AG04449 (cell line): ENCODE results near the gene MUSTN1.

Experiments
- CTCF ChIA-PET: fragments of 350-600 bp; formaldehyde crosslinking; extraction: SDS; loops from one replicate; lab custom pipeline; 2021; ENCODE audit warnings: antibody characterized with exemption; lab: Yijun Ruan, JAX
- POLR2A ChIA-PET: fragments of 400-600, 350-600 bp; formaldehyde crosslinking; extraction: SDS; loops from one replicate; lab custom pipeline; 2020; ENCODE audit warnings: antibody characterized with exemption, inconsistent platforms; lab: Yijun Ruan, JAX
- DNase-seq: peaks from one replicate; pipeline ENCODE4 v3.0.0-alpha.2; 2010; ENCODE audit warnings: low read depth, low spot score
- H3K4me3 ChIP-seq: 2 replicates; pipeline ENCODE4 v1.5.1; 2011; ENCODE audit warnings: low read depth, mild to moderate bottlenecking, control low read depth, low read length
- TF ChIP-seq, protein P1 (sequence below): IDR thresholded peaks from one replicate; pipeline ENCODE4 v1.5.1; 2011; ENCODE audit warnings: mild to moderate bottlenecking, moderate library complexity, low read length, control low read depth, inconsistent platforms; ENCODE audit not compliant: insufficient read depth; ENCODE audit errors: missing control alignments

The MUSTN1 gene

DNA sequence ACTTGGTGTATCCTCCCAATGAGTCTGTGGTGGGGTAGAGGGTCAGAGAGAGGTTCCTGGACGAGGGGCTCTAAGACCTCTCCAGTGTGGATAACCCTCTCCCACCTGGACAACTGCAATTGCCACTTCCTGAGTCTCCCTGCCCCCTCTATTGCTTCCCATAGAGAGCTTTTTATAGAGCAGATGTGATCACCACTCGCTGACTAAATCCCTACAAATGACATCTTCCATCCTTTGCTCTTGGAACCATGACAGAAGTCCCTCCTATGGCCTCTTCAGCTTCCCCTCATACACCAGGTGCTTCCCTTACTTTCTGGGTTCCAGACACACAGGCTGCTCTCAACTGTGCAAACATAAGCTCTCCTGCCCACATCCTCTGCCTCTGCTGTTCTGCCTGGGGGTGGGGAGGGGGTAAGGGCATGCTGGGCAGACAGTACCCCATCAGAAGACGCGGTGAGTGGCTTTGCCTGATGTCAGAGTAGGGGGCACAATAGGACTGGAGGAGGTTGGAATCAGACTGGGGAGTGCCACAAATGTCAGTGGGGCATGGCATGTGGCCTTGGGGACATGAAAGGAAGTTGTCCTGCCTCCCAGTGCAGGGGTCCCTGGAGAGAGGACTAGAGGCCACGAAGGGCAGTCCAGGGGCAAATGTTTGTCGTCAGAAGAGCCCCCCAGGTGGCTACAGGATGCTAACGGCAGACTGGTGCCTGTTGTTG is 25.0 kb downstream of the MUSTN1 start:
- no peak overlapping the region for H3K4me3 ChIP-seq
- no peak for DNase-seq
- POLR2A ChIA-PET: no interaction called here
- CTCF ChIA-PET: no interaction called here
- TF ChIP-seq, protein P1, sequence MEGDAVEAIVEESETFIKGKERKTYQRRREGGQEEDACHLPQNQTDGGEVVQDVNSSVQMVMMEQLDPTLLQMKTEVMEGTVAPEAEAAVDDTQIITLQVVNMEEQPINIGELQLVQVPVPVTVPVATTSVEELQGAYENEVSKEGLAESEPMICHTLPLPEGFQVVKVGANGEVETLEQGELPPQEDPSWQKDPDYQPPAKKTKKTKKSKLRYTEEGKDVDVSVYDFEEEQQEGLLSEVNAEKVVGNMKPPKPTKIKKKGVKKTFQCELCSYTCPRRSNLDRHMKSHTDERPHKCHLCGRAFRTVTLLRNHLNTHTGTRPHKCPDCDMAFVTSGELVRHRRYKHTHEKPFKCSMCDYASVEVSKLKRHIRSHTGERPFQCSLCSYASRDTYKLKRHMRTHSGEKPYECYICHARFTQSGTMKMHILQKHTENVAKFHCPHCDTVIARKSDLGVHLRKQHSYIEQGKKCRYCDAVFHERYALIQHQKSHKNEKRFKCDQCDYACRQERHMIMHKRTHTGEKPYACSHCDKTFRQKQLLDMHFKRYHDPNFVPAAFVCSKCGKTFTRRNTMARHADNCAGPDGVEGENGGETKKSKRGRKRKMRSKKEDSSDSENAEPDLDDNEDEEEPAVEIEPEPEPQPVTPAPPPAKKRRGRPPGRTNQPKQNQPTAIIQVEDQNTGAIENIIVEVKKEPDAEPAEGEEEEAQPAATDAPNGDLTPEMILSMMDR: no peak

DNA sequence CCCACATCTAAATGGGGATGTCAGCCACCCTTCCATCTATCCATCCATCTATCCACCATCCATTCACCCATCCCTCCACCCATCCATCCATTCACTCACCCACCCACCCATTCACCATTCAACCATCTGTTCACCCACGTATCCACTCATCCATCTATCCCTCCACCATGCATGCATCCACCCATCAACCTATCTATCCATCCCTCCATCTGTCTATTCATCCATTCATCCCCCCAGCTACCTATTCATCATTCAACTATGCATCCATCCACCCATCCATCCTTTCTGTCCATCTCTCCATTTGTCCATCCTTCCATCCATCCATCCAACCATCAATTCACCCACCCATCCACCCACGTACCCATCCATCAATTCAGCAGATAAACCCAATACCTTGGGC is 25.7 kb downstream of the MUSTN1 start:
- DNase-seq: no peak
- ChIA-PET CTCF (interaction anchor here (1.3 kb wide), 1 partner anchor 10 kb away, joined by 3 read pairs; no protein-coding TSS in a partner anchor), POLR2A (no interaction called here)
- TF ChIP-seq, protein P1: no peak
- no peak overlapping the region for H3K4me3 ChIP-seq

DNA sequence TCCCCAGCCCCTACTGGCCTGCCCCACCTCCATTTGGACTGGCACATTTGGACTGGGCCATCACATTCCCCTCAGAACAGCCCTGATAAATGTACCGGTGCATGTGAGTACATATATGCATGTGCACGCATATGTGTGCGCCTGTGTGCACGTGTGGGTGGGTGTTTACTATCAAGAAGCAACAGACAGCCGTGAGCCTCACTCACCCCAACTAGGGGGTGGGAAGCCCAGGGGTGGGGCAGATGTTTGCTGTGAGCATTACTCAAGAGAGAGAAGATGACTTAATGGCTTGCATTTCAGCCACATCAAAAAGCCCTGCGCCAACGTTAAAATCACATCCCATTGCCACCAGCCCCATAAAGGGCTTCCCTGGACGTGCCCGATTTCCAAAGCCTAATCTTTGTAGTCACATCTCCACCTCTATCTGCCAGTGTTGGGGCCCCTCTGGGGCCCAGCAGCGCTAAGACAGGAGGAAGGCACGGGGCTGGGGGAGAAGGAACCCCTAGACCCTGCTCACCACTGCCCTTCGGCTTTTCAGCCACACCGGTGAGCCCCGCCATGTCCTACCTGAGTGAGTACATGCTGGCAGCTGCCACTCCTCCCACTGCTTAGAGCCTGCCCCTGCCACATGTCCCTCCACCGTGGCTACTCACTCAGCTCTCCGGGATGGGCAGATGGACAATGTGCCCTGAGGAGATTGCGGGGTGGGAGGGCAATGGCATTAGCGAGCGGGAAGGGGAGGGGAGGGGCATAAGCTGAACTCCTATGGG is 29.4 kb downstream of the MUSTN1 start:
- CTCF ChIA-PET: interaction anchor here (1.2 kb wide), 1 partner anchor 15 kb away, joined by 4 read pairs; no protein-coding TSS in a partner anchor
- POLR2A ChIA-PET: no interaction called here

DNA sequence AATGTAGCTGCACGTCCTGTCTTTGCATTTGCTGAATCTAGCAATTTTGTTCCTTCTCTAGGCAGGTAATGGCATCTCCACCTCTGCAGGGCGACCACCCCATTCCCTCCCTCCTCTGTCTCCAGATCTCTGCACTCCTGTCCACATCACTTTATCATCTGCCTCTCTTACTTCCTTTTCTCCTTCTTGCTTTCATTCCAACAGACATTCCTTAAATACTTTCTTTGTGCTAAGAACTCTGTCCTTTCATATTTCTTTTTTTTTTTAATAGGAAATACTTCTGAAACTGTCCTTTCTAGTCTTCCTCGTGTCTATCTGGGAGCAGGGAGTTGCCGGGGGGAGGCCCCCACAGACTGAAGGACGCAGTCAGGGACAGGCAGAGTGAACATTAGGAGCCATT is 33.0 kb downstream of the MUSTN1 start:
- CTCF ChIA-PET: no interaction called here
- TF ChIP-seq, protein P1: no peak
- no peak overlapping the region for H3K4me3 ChIP-seq
- DNase-seq: no peak
- POLR2A ChIA-PET: interaction anchor here (0.6 kb wide), 1 partner anchor 307 kb away, joined by 4 read pairs; no protein-coding TSS in a partner anchor

More for the DNA sequence above, 29.4 kb downstream of the MUSTN1 start:
- no peak for DNase-seq
- TF ChIP-seq, protein P1: no peak
- no peak overlapping the region for H3K4me3 ChIP-seq

DNA sequence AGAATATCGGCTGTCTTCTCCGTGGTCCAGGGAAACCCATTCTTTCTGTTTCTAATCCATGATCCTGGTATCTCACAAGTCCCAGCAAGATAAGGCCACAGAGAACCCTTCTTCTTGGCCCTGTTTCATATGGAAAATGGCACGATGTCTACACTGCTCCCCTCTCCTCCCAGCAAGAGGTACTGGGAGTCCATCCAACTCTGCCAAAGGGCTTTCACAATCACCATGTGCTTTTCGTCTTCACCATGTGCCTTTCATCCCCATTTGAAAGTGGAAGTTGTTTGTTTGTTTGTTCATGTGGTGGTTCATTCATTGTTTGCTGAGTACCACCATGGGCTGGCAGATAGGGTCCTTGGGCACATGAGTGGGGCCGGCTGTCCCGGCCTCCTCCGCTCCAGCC is 34.7 kb downstream of the MUSTN1 start:
- CTCF ChIA-PET: no interaction called here
- H3K4me3 ChIP-seq: no peak overlapping the region
- POLR2A ChIA-PET: no interaction called here
- TF ChIP-seq, protein P1: no peak
- no peak for DNase-seq

DNA sequence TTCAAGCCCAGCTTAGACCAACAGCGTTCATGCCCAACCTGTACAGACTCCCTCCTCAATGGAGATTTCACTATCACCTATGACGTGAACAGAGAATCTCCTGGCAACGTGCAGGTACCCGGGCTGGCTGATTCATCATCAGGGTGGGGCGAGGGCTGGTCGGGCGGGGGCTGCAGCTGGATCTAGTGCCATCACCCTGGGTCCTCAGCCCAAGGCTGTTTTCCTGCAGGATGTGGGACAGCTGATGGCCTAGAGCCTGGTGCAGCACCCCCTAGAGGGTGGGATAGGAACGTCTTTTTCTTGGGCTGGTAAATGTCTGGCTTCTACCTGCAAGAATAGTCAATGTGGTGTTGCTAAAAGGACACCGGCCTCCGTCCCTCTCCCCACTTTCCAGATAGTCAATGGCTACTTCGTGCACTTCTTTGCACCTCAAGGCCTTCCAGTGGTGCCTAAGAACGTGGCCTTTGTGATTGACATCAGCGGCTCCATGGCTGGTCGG is 35.8 kb downstream of the MUSTN1 start:
- ChIA-PET POLR2A (no interaction called here), CTCF (interaction anchor here (0.8 to 1.0 kb wide), 3 partner anchors 9 to 25 kb away, joined by 3 to 4 read pairs (median 3); no protein-coding TSS in a partner anchor)
- TF ChIP-seq, protein P1: no peak
- no peak for DNase-seq
- H3K4me3 ChIP-seq: no peak overlapping the region
